ENCODE measurements around the gene DPM3. TPM values are rescaled to one million over a fixed set of nuclear protein-coding genes. Genes with fewer than 3 reads are reported as not detected.

The DPM3 gene
- total and polyA plus RNA-seq, 2 of the 13 experiments (the other 11 are each of a cell fraction or from before 2014, with no cell fraction given), result 23.2 to 53.4 TPM

DNA sequence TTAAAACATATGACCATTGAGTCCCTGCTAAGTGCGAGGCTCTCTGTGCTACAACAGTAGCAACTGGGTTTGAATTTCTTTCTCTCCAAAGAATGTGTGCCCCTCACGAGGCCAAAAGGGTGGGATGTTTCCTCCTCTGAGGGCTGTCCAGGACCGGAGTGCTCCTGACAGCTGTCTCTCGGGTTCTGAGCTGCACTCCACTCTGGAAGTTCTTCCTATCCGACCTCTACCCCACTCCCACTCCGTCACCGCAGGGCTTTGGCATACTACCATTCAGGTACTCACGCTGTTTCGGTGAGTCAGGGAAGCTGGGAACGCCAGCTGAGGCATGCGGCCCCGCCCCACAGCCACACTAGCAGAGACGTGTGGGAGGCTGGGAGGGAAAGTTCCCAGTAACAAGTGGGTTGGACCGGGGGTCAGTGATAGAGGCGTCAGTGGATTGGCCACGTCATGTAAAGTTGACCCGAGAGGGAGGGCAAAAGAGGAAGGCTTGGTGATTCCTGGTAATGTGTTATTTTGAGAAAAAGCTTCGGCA lies 5.4 kb downstream of the DPM3 start (continued):
- TF ChIP-seq ZNF850 (CRISPR knock-in tag; conservative IDR thresholded peaks at IDR 0.05) (no peak), BCLAF1 (IDR thresholded peaks at IDR 0.05) (no peak), ZNF264 (CRISPR knock-in tag; IDR thresholded peaks at IDR 0.05) (no peak; the same call in 1 of the 2 replicates), SPEN (CRISPR knock-in tag; IDR thresholded peaks at IDR 0.05; ENCODE audit: low read depth) (peak; percentile 77; the same call in 1 of the 2 replicates), ZFP41 (CRISPR knock-in tag; IDR thresholded peaks at IDR 0.05; ENCODE audit: borderline replicate concordance) (no peak), HDAC2 (CRISPR knock-in tag; IDR thresholded peaks at IDR 0.05) (peak; percentile 82), MTF2 (CRISPR knock-in tag; IDR thresholded peaks at IDR 0.05; ENCODE audit: borderline replicate concordance) (no peak), ZNF75D (CRISPR knock-in tag; IDR thresholded peaks at IDR 0.05; ENCODE audit: borderline replicate concordance) (no peak), MYC (CRISPR knock-in tag; IDR thresholded peaks at IDR 0.05; ENCODE audit: borderline replicate concordance) (peak; percentile 73), SP4 (CRISPR knock-in tag; IDR thresholded peaks at IDR 0.05) (no peak), ZNF121 (CRISPR knock-in tag; IDR thresholded peaks at IDR 0.05) (no peak), TARDBP (CRISPR knock-in tag; IDR thresholded peaks at IDR 0.05) (peak; percentile 83), ZNF101 (CRISPR knock-in tag; IDR thresholded peaks at IDR 0.05; ENCODE audit: borderline replicate concordance, low read depth) (no peak), NCOA5 (CRISPR knock-in tag; IDR thresholded peaks at IDR 0.05) (peak; percentile 97; the same call in 1 of the 2 replicates), MIXL1 (CRISPR knock-in tag; IDR thresholded peaks at IDR 0.05) (0 out of 2 replicates have a peak, but pooled peaks have one; percentile 29), SOX13 (IDR thresholded peaks at IDR 0.05) (no peak), SOX13 (CRISPR knock-in tag; conservative IDR thresholded peaks at IDR 0.05 in 1 of 2, IDR thresholded peaks at IDR 0.05 in 1 of 2) (peak in 1 of 2 experiments; percentile 15; a peak in 1 of 4 replicates), ARID2 (CRISPR knock-in tag; IDR thresholded peaks at IDR 0.05; ENCODE audit: borderline replicate concordance) (peak; percentile 70; the same call in 1 of the 2 replicates), GATA4 (IDR thresholded peaks at IDR 0.05; ENCODE audit: borderline replicate concordance, low read depth) (no peak), ZNF674 (CRISPR knock-in tag; IDR thresholded peaks at IDR 0.05; ENCODE audit: low read depth) (no peak), HIVEP1 (CRISPR knock-in tag; IDR thresholded peaks at IDR 0.05) (peak; percentile 43; the same call in 1 of the 2 replicates), ATF5 (CRISPR knock-in tag; IDR thresholded peaks at IDR 0.05; ENCODE audit: low read depth) (no peak)
- TF ChIP-seq, protein P1, sequence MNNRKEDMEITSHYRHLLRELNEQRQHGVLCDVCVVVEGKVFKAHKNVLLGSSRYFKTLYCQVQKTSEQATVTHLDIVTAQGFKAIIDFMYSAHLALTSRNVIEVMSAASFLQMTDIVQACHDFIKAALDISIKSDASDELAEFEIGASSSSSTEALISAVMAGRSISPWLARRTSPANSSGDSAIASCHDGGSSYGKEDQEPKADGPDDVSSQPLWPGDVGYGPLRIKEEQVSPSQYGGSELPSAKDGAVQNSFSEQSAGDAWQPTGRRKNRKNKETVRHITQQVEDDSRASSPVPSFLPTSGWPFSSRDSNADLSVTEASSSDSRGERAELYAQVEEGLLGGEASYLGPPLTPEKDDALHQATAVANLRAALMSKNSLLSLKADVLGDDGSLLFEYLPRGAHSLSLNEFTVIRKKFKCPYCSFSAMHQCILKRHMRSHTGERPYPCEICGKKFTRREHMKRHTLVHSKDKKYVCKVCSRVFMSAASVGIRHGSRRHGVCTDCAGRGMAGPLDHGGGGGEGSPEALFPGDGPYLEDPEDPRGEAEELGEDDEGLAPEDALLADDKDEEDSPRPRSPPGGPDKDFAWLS (CRISPR knock-in tag; IDR thresholded peaks at IDR 0.05; ENCODE audit: borderline replicate concordance), result no peak
